SK-N-SH treated with all-trans-retinoic acid at 6 μM for 48 hours (cell line): ENCODE measurements around the gene ATF6.

Source experiments
- CSDC2 ChIP-seq: fragments of 250-450 bp; sonication (Bioruptor Pico); IDR thresholded peaks from 2 replicates; pipeline ENCODE4 v1.5.0; 2020; ENCODE audit warnings: mild to moderate bottlenecking, moderate library complexity
- ZFP3 ChIP-seq: fragments of 250-450 bp; sonication (Bioruptor Pico); IDR thresholded peaks from 2 replicates; pipeline ENCODE4 v1.5.0; 2020; ENCODE audit warnings: mild to moderate bottlenecking, moderate library complexity
- ZNF8 ChIP-seq: fragments of 450-650 bp; formaldehyde crosslinking; IDR thresholded peaks from 2 replicates; pipeline ENCODE4 v1.5.0; 2020; ENCODE audit warnings: mild to moderate bottlenecking, moderate library complexity
- TF ChIP-seq, protein P1 (sequence below): fragments of 250-450 bp; sonication (Bioruptor Pico); IDR thresholded peaks from 2 replicates; pipeline ENCODE4 v1.5.0; 2020; ENCODE audit warnings: mild to moderate bottlenecking, moderate library complexity

DNA sequence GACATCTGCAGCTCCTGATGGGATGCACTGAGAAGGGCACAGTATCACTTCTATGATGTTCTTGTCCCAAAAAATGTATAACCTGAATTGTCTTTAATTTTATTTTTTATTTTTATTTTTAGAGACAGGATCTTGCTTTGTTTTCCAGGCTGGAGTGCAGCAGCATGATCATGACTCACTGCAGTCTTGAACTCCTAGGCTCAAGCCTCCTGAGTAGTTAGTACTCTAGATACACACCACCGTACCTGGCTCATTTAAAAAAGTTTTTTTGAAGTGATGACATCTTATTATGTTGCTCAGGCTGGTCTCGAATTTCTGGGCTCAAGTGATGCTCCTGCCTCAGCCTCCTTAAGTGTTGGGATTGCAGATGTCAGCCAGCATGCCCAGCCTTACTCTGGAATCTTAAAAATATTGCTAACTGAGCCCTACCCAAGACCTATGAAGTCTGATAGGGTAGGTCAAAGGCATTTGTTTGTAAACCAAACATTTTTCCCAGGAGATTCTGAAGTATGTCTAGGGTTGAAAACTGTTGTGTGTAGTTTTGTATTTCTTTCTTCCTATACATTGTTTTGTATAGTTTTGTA lies 68.9 kb downstream of the ATF6 start:
- TF ChIP-seq CSDC2 (CRISPR knock-in tag) (no peak), ZNF8 (no peak), ZFP3 (CRISPR knock-in tag) (no peak)
- TF ChIP-seq, protein P1, sequence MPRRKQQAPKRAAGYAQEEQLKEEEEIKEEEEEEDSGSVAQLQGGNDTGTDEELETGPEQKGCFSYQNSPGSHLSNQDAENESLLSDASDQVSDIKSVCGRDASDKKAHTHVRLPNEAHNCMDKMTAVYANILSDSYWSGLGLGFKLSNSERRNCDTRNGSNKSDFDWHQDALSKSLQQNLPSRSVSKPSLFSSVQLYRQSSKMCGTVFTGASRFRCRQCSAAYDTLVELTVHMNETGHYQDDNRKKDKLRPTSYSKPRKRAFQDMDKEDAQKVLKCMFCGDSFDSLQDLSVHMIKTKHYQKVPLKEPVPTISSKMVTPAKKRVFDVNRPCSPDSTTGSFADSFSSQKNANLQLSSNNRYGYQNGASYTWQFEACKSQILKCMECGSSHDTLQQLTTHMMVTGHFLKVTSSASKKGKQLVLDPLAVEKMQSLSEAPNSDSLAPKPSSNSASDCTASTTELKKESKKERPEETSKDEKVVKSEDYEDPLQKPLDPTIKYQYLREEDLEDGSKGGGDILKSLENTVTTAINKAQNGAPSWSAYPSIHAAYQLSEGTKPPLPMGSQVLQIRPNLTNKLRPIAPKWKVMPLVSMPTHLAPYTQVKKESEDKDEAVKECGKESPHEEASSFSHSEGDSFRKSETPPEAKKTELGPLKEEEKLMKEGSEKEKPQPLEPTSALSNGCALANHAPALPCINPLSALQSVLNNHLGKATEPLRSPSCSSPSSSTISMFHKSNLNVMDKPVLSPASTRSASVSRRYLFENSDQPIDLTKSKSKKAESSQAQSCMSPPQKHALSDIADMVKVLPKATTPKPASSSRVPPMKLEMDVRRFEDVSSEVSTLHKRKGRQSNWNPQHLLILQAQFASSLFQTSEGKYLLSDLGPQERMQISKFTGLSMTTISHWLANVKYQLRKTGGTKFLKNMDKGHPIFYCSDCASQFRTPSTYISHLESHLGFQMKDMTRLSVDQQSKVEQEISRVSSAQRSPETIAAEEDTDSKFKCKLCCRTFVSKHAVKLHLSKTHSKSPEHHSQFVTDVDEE (CRISPR knock-in tag), result no peak
